MCF 10A (cell line): Measurements from ENCODE around the gene EOGT. TPM values are rescaled to one million over a fixed set of nuclear protein-coding genes. Genes with fewer than 3 reads are reported as not detected.
A peak's percentile ranks its signal among the peaks of the same experiment; 100 is the strongest.

Experiments used
- BruUV-seq: library from RNA; stranded (reverse); fragments of 400-500 nt; replicated peaks from 2 replicates; lab custom pipeline; 2021; lab: Mats Ljungman, UMichigan
- CTCF ChIA-PET: fragments of 300-600 bp; sonication (Branson Sonifier 250); formaldehyde crosslinking; extraction: SDS; loops from one replicate; lab custom pipeline; 2021; ENCODE audit warnings: antibody characterized with exemption, inconsistent platforms; lab: Yijun Ruan, JAX
- POLR2A ChIA-PET: fragments of 300-600, 350-650 bp; sonication (Branson Sonifier 250); formaldehyde crosslinking; extraction: SDS; loops from one replicate; lab custom pipeline; 2020; ENCODE audit warnings: antibody characterized with exemption, inconsistent platforms; lab: Yijun Ruan, JAX
- DNase-seq: peaks from one replicate; pipeline ENCODE4 v3.0.0-alpha.2; 2018; ENCODE audit not compliant: unreplicated experiment
- H3K27ac Mint-ChIP-seq: one replicate; pipeline ENCODE4 v1.8.0; 2022; ENCODE audit warnings: mild to moderate bottlenecking, low read depth, mixed read lengths; ENCODE audit not compliant: unreplicated experiment
- H3K27me3 Mint-ChIP-seq: one replicate; pipeline ENCODE4 v1.8.0; 2022; ENCODE audit warnings: mixed read lengths; ENCODE audit not compliant: insufficient read depth, unreplicated experiment
- H3K36me3 Mint-ChIP-seq: one replicate; pipeline ENCODE4 v1.8.0; 2022; ENCODE audit warnings: mild to moderate bottlenecking, moderate library complexity, mixed read lengths; ENCODE audit not compliant: insufficient read depth, unreplicated experiment
- H3K4me1 Mint-ChIP-seq: one replicate; pipeline ENCODE4 v1.8.0; 2022; ENCODE audit warnings: mixed read lengths; ENCODE audit not compliant: insufficient read depth, unreplicated experiment
- H3K4me3 Mint-ChIP-seq: one replicate; pipeline ENCODE4 v1.8.0; 2022; ENCODE audit warnings: mild to moderate bottlenecking, moderate library complexity, mixed read lengths; ENCODE audit not compliant: unreplicated experiment
- H3K9me3 Mint-ChIP-seq: one replicate; pipeline ENCODE4 v1.8.0; 2022; ENCODE audit warnings: mixed read lengths; ENCODE audit not compliant: unreplicated experiment
- intact Hi-C: fragments of 100-400 bp; cut with micrococcal nuclease; formaldehyde crosslinking; loops from 2 replicates; pipeline ENCODE4 v1.14.1; 2022
- total RNA-seq: library from RNA; stranded (reverse); gene quantifications from 2 replicates; pipeline ENCODE4 v1.2.3, GENCODE V29; 2022
- TF ChIP-seq, protein P1 (sequence below): fragments of 200-600 bp; IDR thresholded peaks from one replicate; pipeline ENCODE4 v1.8.0; 2022; ENCODE audit warnings: antibody characterized with exemption, mild to moderate bottlenecking; ENCODE audit not compliant: unreplicated experiment

The EOGT gene
- total RNA-seq, 1 experiment from 2014 or later: 40.9 TPM

DNA sequence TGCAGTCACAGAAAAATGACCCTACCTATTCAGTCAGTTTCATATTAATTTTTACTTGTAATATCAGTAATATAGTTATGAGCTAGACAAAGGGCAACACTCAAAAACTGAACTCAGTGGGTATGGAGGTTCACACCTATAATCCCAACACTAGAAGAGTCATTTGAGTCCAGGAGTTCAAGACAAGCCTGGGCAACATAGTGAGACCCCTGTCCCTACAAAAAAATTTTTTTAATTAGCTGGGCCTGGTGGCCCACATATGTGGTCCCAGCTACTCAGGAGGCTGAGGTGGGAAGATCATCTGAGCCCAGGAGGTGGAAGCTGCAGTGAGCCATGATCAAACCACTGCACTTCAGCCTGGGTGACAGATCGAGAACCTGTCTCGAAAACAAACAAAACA lies 35.5 kb upstream of the EOGT start:
- intact Hi-C loops: no loop called here
- Mint-ChIP-seq H3K9me3 (no peaks in the 10 kb centered on the region), H3K36me3 (peaks cover 59% of the 10 kb centered on the region), H3K27me3 (no peaks in the 10 kb centered on the region), H3K27ac (no peak overlapping the region), H3K4me1 (peaks cover 25% of the 10 kb centered on the region), H3K4me3 (peak overlapping the region; percentile 86)
- CTCF ChIA-PET: interaction anchor here (0.6 kb wide), 1 partner anchor 62 kb away, joined by 3 read pairs; no protein-coding TSS in a partner anchor
- TF ChIP-seq, protein P1, sequence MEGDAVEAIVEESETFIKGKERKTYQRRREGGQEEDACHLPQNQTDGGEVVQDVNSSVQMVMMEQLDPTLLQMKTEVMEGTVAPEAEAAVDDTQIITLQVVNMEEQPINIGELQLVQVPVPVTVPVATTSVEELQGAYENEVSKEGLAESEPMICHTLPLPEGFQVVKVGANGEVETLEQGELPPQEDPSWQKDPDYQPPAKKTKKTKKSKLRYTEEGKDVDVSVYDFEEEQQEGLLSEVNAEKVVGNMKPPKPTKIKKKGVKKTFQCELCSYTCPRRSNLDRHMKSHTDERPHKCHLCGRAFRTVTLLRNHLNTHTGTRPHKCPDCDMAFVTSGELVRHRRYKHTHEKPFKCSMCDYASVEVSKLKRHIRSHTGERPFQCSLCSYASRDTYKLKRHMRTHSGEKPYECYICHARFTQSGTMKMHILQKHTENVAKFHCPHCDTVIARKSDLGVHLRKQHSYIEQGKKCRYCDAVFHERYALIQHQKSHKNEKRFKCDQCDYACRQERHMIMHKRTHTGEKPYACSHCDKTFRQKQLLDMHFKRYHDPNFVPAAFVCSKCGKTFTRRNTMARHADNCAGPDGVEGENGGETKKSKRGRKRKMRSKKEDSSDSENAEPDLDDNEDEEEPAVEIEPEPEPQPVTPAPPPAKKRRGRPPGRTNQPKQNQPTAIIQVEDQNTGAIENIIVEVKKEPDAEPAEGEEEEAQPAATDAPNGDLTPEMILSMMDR: no peak
- POLR2A ChIA-PET: interaction anchor here (1.1 to 8.0 kb wide), 3 partner anchors 13 to 35 kb away, joined by 3 to 371 read pairs (median 61); partner anchors contain the start of genes ARL6IP5, EOGT and UBA3
- no peak for DNase-seq
- no TSS peak for BruUV-seq

DNA sequence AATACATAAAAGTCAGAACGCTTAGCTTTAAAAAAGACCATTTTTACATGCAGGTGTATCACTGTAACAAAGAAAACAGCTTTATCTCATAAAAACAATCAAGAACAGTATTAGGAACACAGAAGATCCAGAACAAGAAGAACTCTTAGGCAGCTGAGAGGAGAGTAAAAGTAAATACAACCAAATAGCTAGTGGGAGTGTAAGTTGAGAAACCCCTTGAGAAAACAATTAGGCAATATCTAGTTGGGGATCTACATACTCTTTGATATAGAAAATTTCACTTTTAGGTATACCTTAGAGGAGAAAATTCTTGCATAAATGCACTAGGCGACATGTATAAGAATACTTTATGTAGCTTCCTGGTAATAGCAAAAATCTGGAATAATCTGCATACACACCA lies 31.1 kb upstream of the EOGT start:
- peaks cover 14% of the 10 kb centered on the region for H3K4me1 Mint-ChIP-seq
- DNase-seq: no peak
- BruUV-seq: no TSS peak
- H3K36me3 Mint-ChIP-seq: peaks cover 84% of the 10 kb centered on the region
- POLR2A ChIA-PET: interaction anchor here (0.6 to 2.4 kb wide), 8 partner anchors 9 to 1831 kb away, joined by 3 to 10 read pairs (median 4); partner anchors contain the start of gene EOGT
- H3K9me3 Mint-ChIP-seq: no peaks in the 10 kb centered on the region
- CTCF ChIA-PET: interaction anchor here (0.7 to 1.9 kb wide), 5 partner anchors 12 to 793 kb away, joined by 3 to 5 read pairs (median 4); partner anchors contain the start of gene EOGT
- H3K27me3 Mint-ChIP-seq: no peaks in the 10 kb centered on the region
- H3K27ac Mint-ChIP-seq: no peak overlapping the region
- intact Hi-C loops: no loop called here
- no peak overlapping the region for H3K4me3 Mint-ChIP-seq
- TF ChIP-seq, protein P1: no peak

DNA sequence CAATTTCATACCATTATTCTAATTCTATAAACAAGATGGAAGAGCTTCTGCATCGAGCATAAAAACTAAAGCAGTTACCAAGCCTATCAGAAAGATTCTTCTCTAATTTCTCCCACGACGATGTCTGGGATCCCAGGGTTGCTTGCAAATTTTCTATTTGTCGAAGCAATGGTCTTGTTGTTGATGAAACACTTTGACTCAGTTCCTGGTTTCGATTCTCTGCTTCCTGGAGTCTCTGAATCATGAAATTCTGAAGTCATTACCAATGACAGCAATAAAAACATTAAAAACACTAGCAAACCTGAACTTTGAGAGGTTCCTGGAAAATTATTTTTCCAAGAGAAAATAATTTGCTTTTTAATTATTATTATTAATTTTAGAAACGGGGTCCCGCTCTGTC lies 20.0 kb upstream of the EOGT start:
- ChIA-PET POLR2A (no interaction called here), CTCF (interaction anchor here (1.1 to 1.3 kb wide), 2 partner anchors 10 to 12 kb away, joined by 3 to 5 read pairs; no protein-coding TSS in a partner anchor)
- Mint-ChIP-seq H3K4me1 (no peaks in the 10 kb centered on the region), H3K36me3 (peaks cover 93% of the 10 kb centered on the region), H3K27me3 (no peaks in the 10 kb centered on the region), H3K9me3 (no peaks in the 10 kb centered on the region), H3K27ac (no peak overlapping the region), H3K4me3 (no peak overlapping the region)
- TF ChIP-seq, protein P1: no peak
- intact Hi-C loops: no loop called here
- DNase-seq: no peak
- no TSS peak for BruUV-seq

DNA sequence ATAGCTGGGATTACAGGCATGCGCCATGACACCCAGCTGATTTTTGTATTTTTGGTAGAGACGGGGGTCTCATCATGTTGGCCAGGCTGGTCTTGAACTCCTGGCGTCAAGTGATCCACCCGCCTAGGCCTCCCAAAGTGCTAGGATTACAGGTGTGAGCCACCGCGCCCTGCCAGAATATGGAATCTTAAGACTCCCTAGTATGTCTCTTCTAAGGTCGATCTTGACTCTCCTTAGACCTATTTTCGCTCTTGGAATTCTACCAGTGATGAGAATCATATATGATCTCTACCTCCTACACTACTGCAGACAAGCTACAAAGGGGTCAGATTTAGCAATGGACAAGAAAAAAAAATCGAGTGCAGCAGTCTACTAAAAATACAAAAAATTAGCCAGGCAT lies 19.3 kb upstream of the EOGT start:
- Mint-ChIP-seq H3K36me3 (peaks cover 93% of the 10 kb centered on the region), H3K9me3 (no peaks in the 10 kb centered on the region), H3K27me3 (no peaks in the 10 kb centered on the region), H3K27ac (no peak overlapping the region), H3K4me1 (no peaks in the 10 kb centered on the region), H3K4me3 (no peak overlapping the region)
- TF ChIP-seq, protein P1: no peak
- intact Hi-C loops: no loop called here
- CTCF ChIA-PET: interaction anchor here (0.7 to 1.3 kb wide), 5 partner anchors 9 to 43 kb away, joined by 3 to 5 read pairs (median 3); no protein-coding TSS in a partner anchor
- DNase-seq: no peak
- POLR2A ChIA-PET: no interaction called here
- no TSS peak for BruUV-seq
